Esophagus squamous epithelium (tissue), 5 donors: ENCODE data around the gene CPN1. TPM values are rescaled to one million over a fixed set of nuclear protein-coding genes. Genes with fewer than 3 reads are reported as not detected.
A peak's percentile ranks its signal among the peaks of the same experiment; 100 is the strongest.

Experiments
- DNase-seq: peaks from one replicate; lab custom pipeline; 2025; lab: John Stamatoyannopoulos, UW
- H3K27ac ChIP-seq, 4 donors: fragments of 200-600 bp; sonication (generic); one replicate each; pipeline ENCODE4 v1.5.1; 2016 to 2019; ENCODE audit warnings: mild to moderate bottlenecking in 1 of 4
- H3K27me3 ChIP-seq, 4 donors: fragments of 200-600 bp; sonication (generic); 1 replicate in 3 of 4; 2 replicates in 1 of 4; pipeline versions ENCODE4 v1.5.1 to v1.6.0; 2017 to 2021; ENCODE audit warnings: antibody characterized with exemption in 1 of 4
- H3K36me3 ChIP-seq, 3 donors: fragments of 200-600 bp; sonication (generic); one replicate each; pipeline ENCODE4 v1.5.1; 2016 to 2019
- H3K4me1 ChIP-seq, 3 donors: fragments of 200-600 bp; sonication (generic); one replicate each; pipeline ENCODE4 v1.5.1; 2017 to 2019
- H3K4me3 ChIP-seq, 4 donors: fragments of 200-600 bp; sonication (generic); 1 replicate in 3 of 4; 2 replicates in 1 of 4; pipeline ENCODE4 v1.5.1; 2016 to 2019; ENCODE audit warnings: mild to moderate bottlenecking in 2 of 4, moderate library complexity in 1 of 4
- H3K9me3 ChIP-seq, 3 donors: fragments of 200-600 bp; sonication (generic); one replicate each; pipeline ENCODE4 v1.5.1; 2016 to 2019
- CTCF ChIP-seq, 6 experiments: fragments of 450-650 bp in 4 of 6; fragments of 200-600 bp in 2 of 6; sonication (generic) in 2 of 6; IDR thresholded peaks; one replicate each; pipeline ENCODE4 v1.5.1; 2016 to 2019; ENCODE audit warnings: antibody characterized with exemption in 6 of 6, mild to moderate bottlenecking in 4 of 6, moderate library complexity in 4 of 6
- POLR2A ChIP-seq, 4 donors: fragments of 450-650 bp; IDR thresholded peaks; one replicate each; pipeline ENCODE4 v1.6.1; 2017; ENCODE audit warnings: antibody characterized with exemption in 4 of 4, mild to moderate bottlenecking in 4 of 4, moderate library complexity in 3 of 4
- WGBS, 2 donors: methylation state at CpG; one replicate each; pipeline ENCODE4 v1.1.5; 2018; 5-methylcytosine and 5-hydroxymethylcytosine counted together
- intact Hi-C: fragments of 100-400 bp; cut with DNase I; formaldehyde crosslinking; loops from one replicate; pipeline ENCODE4 v1.15.0; 2022
- total RNA-seq, 4 donors: library from RNA; depleted of rRNA; stranded (reverse); fragments of >200 nt; gene quantifications; one replicate each; pipeline ENCODE4 v1.1.0, GENCODE V29; 2016
- donor health status: DM: yes; HTN: yes; CAD: no.

The CPN1 gene
- total RNA-seq, 4 donors from 2014 or later = not detected

- H3K27me3 ChIP-seq = no peaks in the 10 kb centered on the region
- H3K9me3 ChIP-seq = no peaks in the 10 kb centered on the region
- WGBS, 2 donors = 21 to 50% methylated on average over 1 of the region's 1 CpG
- intact Hi-C loops = no loop called here
- no peak overlapping the region for H3K4me3 ChIP-seq
- no peak for DNase-seq
- peaks cover 6 to 38% (median 8%) of the 10 kb centered on the region in 3 donors for H3K4me1 ChIP-seq
- peak overlapping the region in 1 of 4 donors; percentile 42 for H3K27ac ChIP-seq
- no peaks in the 10 kb centered on the region for H3K36me3 ChIP-seq
- TF ChIP-seq CTCF (IDR thresholded peaks at IDR 0.05) (no peak), POLR2A (IDR thresholded peaks at IDR 0.05) (no peak)
Observed at GRCh38 chr10:100038561-100039071, 43.1 kb downstream of the CPN1 start.

GRCh38 chr10:100037758-100038315, 43.8 kb downstream of the CPN1 start:
- WGBS, 2 donors = 39 to 62% methylated on average over 3 to 5 of the region's 5 CpGs
- no peaks in the 10 kb centered on the region for H3K9me3 ChIP-seq
- DNase-seq = no peak
- H3K4me3 ChIP-seq = no peak overlapping the region
- H3K4me1 ChIP-seq = peaks cover 1 to 30% (median 6%) of the 10 kb centered on the region in 3 donors
- peak overlapping the region in 1 of 4 donors; percentile 42 for H3K27ac ChIP-seq
- TF ChIP-seq CTCF (IDR thresholded peaks at IDR 0.05) = no peak
- TF ChIP-seq POLR2A (IDR thresholded peaks at IDR 0.05) = no peak
- no peaks in the 10 kb centered on the region for H3K27me3 ChIP-seq
- no peaks in the 10 kb centered on the region for H3K36me3 ChIP-seq
- intact Hi-C loops = no loop called here

GRCh38 chr10:100036850-100037249, 44.8 kb downstream of the CPN1 start:
- no peak overlapping the region for H3K27ac ChIP-seq
- WGBS, 2 donors = 81 to 87% methylated on average over 5 to 6 of the region's 7 CpGs
- intact Hi-C loops = no loop called here
- no peak overlapping the region for H3K4me3 ChIP-seq
- TF ChIP-seq POLR2A (IDR thresholded peaks at IDR 0.05) (no peak), CTCF (IDR thresholded peaks at IDR 0.05) (no peak)
- H3K4me1 ChIP-seq = peaks cover 0 to 20% (median 6%) of the 10 kb centered on the region in 3 donors
- DNase-seq = no peak
- H3K9me3 ChIP-seq = no peaks in the 10 kb centered on the region
- no peaks in the 10 kb centered on the region for H3K36me3 ChIP-seq
- no peaks in the 10 kb centered on the region for H3K27me3 ChIP-seq

- no peaks in the 10 kb centered on the region for H3K27me3 ChIP-seq
- TF ChIP-seq POLR2A (IDR thresholded peaks at IDR 0.05) (no peak), CTCF (IDR thresholded peaks at IDR 0.05) (no peak)
- 71 to 88% methylated on average over 1 of the region's 1 CpG for WGBS, 2 donors
- no peaks in the 10 kb centered on the region for H3K36me3 ChIP-seq
- DNase-seq = no peak
- H3K9me3 ChIP-seq = no peaks in the 10 kb centered on the region
- intact Hi-C loops = no loop called here
- H3K4me1 ChIP-seq = peaks cover 0 to 11% (median 6%) of the 10 kb centered on the region in 3 donors
- H3K27ac ChIP-seq = no peak overlapping the region
- no peak overlapping the region for H3K4me3 ChIP-seq
Observed at GRCh38 chr10:100033766-100034418, 47.8 kb downstream of the CPN1 start.

- Histone ChIP-seq H3K36me3 (no peaks in the 10 kb centered on the region), H3K4me1 (no peaks in the 10 kb centered on the region), H3K9me3 (peaks cover 0 to 9% (median 0%) of the 10 kb centered on the region in 3 donors), H3K4me3 (no peak overlapping the region), H3K27ac (no peak overlapping the region), H3K27me3 (no peaks in the 10 kb centered on the region)
- intact Hi-C loops = no loop called here
- DNase-seq = no peak
- TF ChIP-seq POLR2A (IDR thresholded peaks at IDR 0.05) (no peak), CTCF (IDR thresholded peaks at IDR 0.05) (no peak)
- WGBS, 2 donors = 81 to 95% methylated on average over 1 of the region's 1 CpG
Observed at GRCh38 chr10:100027416-100027815, 54.3 kb downstream of the CPN1 start.
